Retina (tissue), 1 donor: Measurements from ENCODE around the gene PTGDS.
A peak's percentile ranks its signal among the peaks of the same experiment; 100 is the strongest.

Experiments
- DNase-seq: peaks from one replicate; pipeline ENCODE4 v3.0.0-alpha.2; 2016

Gene PTGDS

GRCh38 chr9:136958898-136959850 is 18.1 kb upstream of the PTGDS start:
- no peak for DNase-seq

GRCh38 chr9:136960212-136960937 is 16.9 kb upstream of the PTGDS start:
- DNase-seq, result no peak

- DNase-seq, result no peak
These were observed 16.4 kb upstream of the PTGDS start for GRCh38 chr9:136960938-136961275.

- peak; percentile 46 for DNase-seq
These were observed 15.8 kb upstream of the PTGDS start for GRCh38 chr9:136961279-136962065.

GRCh38 chr9:136962163-136962562 is 15.1 kb upstream of the PTGDS start:
- DNase-seq, result no peak

DNA sequence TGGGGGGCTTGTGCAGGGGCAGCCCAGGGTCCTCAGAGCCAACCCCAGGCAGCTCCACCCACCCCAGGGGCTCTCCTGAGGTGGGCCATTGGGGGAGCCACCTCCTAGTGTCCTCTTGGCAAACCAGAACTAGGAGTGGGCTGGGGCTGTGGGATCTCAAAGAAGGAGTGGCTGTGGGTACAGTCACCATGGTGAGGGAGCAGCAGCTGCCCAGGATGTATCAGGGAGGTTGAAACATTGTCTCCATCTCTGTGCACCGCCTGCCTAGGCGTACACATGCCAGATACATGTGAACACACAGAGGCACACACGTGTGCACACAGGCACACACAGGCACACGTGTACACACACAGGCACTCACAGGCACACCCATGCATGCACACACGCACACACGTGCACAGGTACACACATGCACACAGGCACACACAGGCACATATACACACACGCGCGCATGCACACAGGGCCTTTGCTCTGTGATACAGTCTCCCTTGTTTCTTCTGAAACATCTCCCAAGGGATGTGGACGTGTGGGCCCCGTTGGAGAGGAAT is 14.5 kb upstream of the PTGDS start:
- DNase-seq, result no peak

DNA sequence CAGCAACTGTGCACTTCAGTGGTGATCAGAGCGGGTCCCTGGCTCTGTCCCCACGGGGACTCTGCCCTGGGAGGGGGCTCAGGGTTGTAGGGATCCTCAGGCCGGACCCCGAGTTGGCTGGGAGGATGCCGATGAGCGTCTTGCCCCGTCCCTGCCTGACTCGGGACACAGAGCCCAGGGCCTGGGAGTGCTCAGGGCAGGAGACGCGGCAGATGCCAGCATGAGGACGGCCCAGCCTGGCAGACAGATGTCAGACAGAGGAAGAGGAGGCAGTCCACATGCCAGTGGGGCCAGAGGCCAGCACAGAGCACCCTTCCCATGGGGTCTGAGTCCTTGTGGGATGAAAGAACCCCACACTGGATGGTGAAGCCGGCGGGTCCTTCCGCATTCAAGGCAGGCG is 14.0 kb upstream of the PTGDS start:
- DNase-seq, result no peak

DNA sequence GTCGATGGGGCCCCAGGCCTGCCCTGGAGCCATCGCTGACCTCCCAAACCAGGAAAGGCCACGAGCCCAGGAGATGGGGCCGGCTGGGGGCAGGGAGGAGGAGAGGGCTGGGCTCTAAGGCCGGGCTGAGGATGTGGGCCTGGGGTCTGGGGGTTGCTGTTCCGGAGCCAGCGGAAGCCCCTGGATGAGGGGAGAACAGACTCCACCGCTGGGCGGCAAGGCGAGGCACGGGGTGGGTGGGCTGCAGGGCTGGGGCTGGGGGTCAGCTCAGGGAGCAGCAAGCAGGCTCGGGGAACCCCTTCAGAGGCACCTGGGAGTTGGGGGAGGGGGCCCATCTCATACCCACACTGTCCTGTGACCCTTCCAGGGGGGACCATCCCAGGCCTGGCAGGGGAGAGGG is 13.6 kb upstream of the PTGDS start:
- no peak for DNase-seq

DNA sequence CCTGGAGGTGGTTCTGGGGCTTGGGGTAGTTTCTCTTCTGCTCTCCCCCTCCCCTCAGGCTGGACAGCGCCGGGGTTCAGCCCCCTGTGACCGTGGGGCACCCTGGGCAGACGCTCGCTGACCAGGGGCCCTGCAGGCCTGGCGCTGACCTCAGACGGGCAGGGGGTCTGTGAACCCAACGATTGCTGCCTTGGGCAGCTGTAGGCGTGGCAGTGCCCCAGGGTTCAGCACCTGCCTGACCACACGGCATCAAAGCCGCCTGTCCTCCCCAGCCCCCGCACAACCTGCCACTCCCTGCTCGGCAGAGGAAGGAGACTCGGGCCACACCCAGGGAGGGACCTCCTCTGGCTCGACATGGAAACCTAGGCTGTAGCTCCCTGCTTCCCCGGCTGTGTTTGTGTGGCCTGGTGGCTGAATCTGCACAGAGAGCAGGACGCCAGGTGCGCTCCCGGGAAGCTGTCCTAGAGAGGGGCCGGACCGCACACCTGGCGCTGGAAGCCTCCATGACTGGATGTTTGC is 13.1 kb upstream of the PTGDS start:
- DNase-seq, result no peak

- DNase-seq, result no peak
These were observed 12.4 kb upstream of the PTGDS start for GRCh38 chr9:136964833-136965422.

DNA sequence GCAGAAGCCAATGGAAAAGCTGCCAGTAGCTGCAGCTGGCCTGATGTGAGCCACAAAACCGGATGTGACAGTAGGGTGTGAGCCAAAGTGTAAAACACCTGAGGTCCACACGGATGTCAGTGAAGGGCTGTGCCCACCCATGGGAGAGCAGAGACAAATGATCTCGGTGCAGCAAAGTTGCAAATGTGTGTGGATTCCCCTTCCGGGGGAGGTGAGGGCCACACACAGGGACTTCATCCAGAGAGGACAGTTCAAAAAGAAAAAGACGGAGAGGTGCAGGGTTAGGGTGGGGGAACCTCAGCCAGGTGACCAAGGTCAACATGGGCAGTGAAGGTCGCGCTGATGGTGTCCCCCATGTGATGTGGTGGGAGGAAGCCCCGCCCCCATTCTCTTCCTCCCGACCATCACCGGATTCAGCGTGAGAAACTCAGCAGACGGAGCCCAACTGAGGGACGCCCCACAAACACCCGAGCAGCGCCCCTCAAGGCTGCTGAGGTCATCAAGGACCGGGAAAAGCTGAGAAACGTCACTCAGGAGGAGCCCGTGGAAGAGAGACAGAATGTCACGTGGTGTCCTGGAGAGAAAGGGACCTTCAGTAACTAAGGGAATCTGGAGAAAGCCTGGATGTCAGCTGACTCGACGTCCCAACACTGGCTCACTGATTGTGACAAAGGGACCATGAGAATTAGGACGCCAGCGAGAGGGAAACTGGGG is 11.4 kb upstream of the PTGDS start:
- peak; percentile 69 for DNase-seq

DNA sequence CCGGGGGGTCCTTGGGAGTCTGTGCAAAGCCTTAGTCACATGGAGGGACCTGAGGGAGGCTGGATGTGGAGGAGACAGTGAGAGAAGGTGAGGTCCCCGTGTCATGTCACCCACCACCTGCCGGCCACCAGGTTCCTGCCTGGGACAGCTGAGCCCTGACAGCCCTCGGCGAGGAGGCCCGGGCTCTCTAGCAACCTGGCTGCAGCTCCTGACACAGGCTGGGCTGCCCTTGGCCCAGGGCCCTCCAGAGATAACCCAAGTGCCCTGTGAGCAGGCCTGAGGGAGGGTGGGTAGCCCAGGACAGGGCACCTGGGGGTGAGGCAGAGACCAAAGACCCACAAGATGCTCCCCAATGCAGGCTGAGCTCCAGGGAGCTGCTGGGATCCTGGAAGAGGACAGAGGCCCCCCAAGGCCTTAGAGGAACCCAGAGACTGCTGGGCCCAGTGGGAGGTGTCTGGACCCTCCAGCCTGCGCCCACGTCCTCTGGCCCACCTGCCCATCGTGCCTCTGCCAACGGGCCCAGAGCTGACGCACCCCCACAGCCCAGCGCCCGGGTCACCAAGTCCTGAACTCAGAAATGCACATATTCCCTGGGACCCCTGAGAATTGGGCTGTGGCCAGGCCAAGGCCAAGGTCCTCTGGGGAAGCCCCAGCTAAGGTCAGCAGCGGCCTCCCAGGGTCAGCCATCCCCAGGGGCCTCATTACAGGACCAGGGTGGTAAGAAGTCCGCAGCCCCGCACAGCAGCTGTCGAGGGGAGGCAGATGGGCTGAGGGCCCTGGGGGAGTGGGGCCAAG is 8.8 kb upstream of the PTGDS start:
- DNase-seq, result no peak

DNA sequence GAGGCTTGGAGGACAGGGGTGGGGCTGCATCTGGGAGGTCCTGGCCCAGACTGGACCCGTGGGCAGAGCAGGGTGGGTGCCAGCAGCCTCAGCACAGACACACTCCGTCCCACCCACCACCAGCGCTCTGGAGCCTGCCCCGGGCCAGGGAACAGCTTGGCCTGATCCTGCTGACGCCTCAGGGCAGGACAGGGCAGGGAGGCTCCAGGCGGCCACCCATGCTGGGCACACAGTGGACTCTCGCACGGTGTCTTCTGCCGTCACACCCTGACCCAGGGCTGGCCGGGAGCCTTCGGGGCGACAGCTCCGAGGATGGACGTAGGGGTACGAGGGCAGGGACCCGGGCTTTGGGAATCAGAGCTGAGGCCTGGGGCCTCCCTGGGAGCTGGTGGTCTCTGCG is 8.2 kb upstream of the PTGDS start:
- DNase-seq, result no peak

DNA sequence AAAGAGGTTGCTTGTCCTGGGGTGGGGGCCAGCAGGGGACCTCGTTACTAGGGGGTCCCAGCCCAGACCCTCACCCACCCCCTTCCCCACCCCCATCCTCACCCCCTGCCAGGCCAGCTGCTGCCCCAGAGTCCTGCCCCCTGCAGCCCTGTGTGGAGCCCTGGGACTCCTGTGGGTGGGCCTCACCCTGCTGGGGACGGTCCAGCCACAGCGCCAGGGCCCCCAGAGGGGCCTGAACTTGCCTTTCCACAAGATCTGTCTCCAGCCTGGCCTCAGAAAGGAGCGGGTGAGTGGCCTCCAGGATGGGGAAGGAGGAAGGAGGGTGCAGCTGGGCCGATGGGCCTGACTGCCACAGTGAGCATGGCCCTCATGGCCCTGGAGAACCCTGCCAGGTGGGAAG is 7.5 kb upstream of the PTGDS start:
- no peak for DNase-seq

DNA sequence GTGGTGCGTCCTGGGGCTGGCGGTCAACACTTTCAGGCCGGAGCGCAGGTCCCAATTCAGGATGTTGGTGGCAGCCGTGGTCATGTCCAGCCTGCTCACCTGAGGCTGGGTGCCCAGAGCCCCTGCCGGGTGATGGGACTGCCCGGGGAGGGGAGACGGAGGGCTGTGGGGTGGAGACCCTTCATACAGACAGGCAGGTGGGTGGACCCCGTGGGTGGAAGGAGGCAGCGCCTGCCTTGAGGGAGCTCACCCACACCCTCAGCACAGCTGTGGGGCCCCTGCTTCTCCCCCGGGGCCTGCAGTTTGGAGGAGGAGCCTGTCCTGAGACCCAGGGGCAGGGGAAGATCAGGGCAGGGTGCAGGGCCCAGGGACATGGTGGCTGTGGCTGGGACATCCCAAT is 6.9 kb upstream of the PTGDS start:
- DNase-seq, result no peak

DNA sequence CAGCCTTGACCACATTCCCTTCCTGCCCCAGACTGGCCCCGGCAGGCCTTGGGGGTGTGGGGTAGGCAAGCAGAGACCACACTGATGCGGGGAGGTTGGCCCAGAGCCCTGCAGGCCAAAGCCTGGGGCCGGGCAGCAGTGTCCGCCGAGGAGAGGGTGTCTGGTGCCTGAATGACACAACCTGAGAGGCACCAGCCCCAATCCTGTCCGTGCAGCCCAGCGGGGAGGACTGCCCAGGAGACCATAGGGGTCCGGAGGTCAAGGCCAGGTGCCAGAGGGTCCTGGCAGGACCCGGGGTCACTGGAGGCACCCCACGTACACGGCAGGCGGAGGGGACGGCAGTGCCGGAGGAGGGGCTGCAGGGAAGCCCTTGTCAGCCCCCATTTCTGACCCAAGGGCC is 5.6 kb upstream of the PTGDS start:
- no peak for DNase-seq

DNA sequence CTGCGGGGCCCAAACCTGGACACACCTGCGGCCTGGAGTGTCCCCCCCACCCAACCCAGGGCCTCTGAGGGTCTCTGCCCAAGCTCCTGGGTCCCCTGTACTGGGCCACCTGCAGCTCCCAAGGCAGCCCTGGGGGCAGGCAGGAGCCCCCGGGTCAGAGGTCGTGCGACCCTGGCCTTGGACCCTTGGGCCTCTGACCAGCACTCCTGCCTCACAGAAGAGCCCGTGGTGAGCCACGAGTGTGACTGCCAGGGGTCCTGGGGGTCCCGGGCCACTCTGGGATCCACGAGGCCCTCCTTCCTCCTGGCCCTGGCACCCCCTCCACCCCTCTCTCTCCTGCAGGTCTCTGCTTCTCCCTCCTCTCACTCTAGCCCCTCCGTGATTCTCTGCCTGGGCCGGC is 5.0 kb upstream of the PTGDS start:
- DNase-seq, result no peak

- no peak for DNase-seq
These were observed 4.6 kb upstream of the PTGDS start for GRCh38 chr9:136972743-136973142.

- no peak for DNase-seq
These were observed 3.4 kb upstream of the PTGDS start for GRCh38 chr9:136973618-136974617.
